HepG2 (cell line): ENCODE measurements around the gene GSTA5. TPM values are rescaled to one million over a fixed set of nuclear protein-coding genes. Genes with fewer than 3 reads are reported as not detected.

ENCODE experiments used
- ISL2 ChIP-seq: sonication (generic); formaldehyde crosslinking; IDR thresholded peaks from 2 replicates; pipeline ENCODE4 v1.5.0; 2020; ENCODE audit warnings: missing genetic modification reagents
- KLF16 ChIP-seq, 2 experiments: sonication (generic) in 1 of 2; formaldehyde crosslinking in 1 of 2; IDR thresholded peaks; 2 replicates each; pipeline versions ENCODE4 v1.6.1 to v1.8.0; 2016 to 2023; ENCODE audit warnings: missing genetic modification reagents in 2 of 2, missing compliant biosample characterization in 1 of 2
- PRDM10 ChIP-seq: sonication (generic); formaldehyde crosslinking; IDR thresholded peaks from 2 replicates; pipeline ENCODE4 v1.4.0; 2020; ENCODE audit warnings: low read depth, missing genetic modification reagents
- RCOR2 ChIP-seq: IDR thresholded peaks from 2 replicates; pipeline ENCODE4 v1.6.1; 2016; ENCODE audit warnings: missing biosample characterization, missing genetic modification reagents
- REST ChIP-seq, 2 experiments: IDR thresholded peaks; 2 replicates each; pipeline ENCODE4 v1.6.1; 2011 to 2012; ENCODE audit warnings: low read length in 2 of 2, borderline replicate concordance in 1 of 2, low read depth in 1 of 2, mild to moderate bottlenecking in 1 of 2, moderate library complexity in 1 of 2
- RFXANK ChIP-seq: IDR thresholded peaks from 2 replicates; pipeline ENCODE4 v1.6.1; 2016
- SALL2 ChIP-seq: sonication (generic); formaldehyde crosslinking; IDR thresholded peaks from 2 replicates; pipeline ENCODE4 v1.8.1; 2023; ENCODE audit warnings: mild to moderate bottlenecking, missing genetic modification reagents, inconsistent platforms
- ZBTB7A ChIP-seq: sonication (generic); formaldehyde crosslinking; IDR thresholded peaks from 2 replicates; pipeline ENCODE4 v1.8.0; 2022; ENCODE audit warnings: mild to moderate bottlenecking, missing genetic modification reagents
- ZNF10 ChIP-seq: sonication (generic); formaldehyde crosslinking; IDR thresholded peaks from 2 replicates; pipeline ENCODE4 v1.4.0; 2020; ENCODE audit warnings: mild to moderate bottlenecking, low read depth, missing genetic modification reagents, borderline replicate concordance
- ZNF143 ChIP-seq: sonication (generic); formaldehyde crosslinking; IDR thresholded peaks from 2 replicates; pipeline ENCODE4 v1.4.0; 2020; ENCODE audit warnings: missing genetic modification reagents
- ZNF230 ChIP-seq: sonication (generic); formaldehyde crosslinking; IDR thresholded peaks from 2 replicates; pipeline ENCODE4 v1.4.0; 2020; ENCODE audit warnings: mild to moderate bottlenecking, missing genetic modification reagents
- ZNF34 ChIP-seq: sonication (generic); formaldehyde crosslinking; IDR thresholded peaks from 2 replicates; pipeline ENCODE4 v1.4.0; 2020; ENCODE audit warnings: mild to moderate bottlenecking, missing genetic modification reagents, borderline replicate concordance
- ZNF343 ChIP-seq: sonication (generic); formaldehyde crosslinking; IDR thresholded peaks from 2 replicates; pipeline ENCODE4 v1.4.0; 2020; ENCODE audit warnings: mild to moderate bottlenecking, missing genetic modification reagents
- polyA plus RNA-seq, 8 experiments: library from polyadenylated mRNA; depleted of rRNA in 3 of 8; stranded (reverse) in 7 of 8; unstranded in 1 of 8; fragments of >200 nt; fragmentation: Illumina TruSeq in 4 of 8; extraction: Trizol in 4 of 8; gene quantifications; 2 replicates each; pipeline versions ENCODE4 v1.2.1 to v1.2.3, GENCODE V29; 2011 to 2016; ENCODE audit warnings: low read depth in 4 of 8, missing spikeins in 1 of 8, mixed read lengths in 1 of 8; ENCODE audit not compliant: insufficient read depth in 1 of 8
- total RNA-seq, 5 experiments: library from RNA; depleted of rRNA; stranded (reverse); fragments of >200 nt; fragmentation: Illumina TruSeq; extraction: Trizol; gene quantifications; 2 replicates each; pipeline ENCODE4 v1.2.3, GENCODE V29; 2016; ENCODE audit warnings: low read depth in 1 of 5
- TF ChIP-seq, protein P1 (sequence below): sonication (generic); formaldehyde crosslinking; IDR thresholded peaks from 2 replicates; pipeline ENCODE4 v1.5.0; 2020; ENCODE audit warnings: missing genetic modification reagents
- TF ChIP-seq, protein P2 (sequence below): sonication (generic); formaldehyde crosslinking; conservative IDR thresholded peaks from 2 replicates; pipeline ENCODE4 v1.4.0; 2020; ENCODE audit warnings: missing genetic modification reagents
- TF ChIP-seq, protein P3 (sequence below): sonication (generic); formaldehyde crosslinking; IDR thresholded peaks from 2 replicates; pipeline ENCODE4 v1.5.0; 2020; ENCODE audit warnings: missing genetic modification reagents, mild to moderate bottlenecking, borderline replicate concordance

The GSTA5 gene
- total and polyA plus RNA-seq, 2 of the 13 experiments (the other 11 are each of a cell fraction or from before 2014, with no cell fraction given), result not detected

DNA sequence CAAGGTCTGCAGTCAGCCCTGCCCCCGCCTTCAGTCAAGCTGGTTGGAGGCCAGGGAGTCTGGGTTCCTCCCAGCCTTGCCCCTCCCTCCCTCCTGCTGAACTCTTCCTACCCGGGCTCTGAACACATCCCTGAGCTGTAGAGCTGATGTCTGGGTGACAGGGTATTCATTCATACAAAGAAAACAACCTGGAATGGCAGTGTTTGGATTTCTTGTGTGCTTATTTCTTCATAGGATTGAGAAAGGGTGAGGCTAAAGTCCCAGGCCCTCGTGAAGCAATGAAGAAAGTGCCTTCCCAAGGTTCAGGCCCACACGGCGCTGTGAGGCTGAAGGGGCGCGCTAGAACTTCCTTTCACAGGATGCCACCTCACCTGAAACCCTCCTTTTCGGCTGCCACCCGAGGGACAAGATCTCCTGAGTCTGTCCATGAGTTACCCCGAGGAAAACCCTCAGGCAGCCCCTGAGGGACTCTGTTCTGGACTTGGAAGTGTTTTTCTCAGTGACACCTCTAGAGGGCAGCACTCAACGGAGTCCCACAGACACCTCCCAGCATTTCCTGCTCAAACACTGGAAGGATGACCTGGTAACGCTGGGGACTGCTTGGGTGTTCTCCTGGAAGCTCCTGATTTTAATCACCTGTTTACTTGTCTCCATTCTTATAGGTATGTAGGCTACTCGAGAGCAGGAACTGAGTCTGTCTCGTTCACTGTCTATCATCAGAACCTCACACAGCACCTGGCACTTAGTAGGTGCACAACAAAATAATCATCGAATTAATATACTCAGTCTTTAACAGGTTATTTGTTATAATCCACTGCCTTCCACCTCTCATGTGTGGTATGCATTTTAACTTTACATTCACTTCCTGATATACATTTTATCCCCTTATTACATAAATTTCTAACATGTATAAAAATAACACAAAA is 25.2 kb downstream of the GSTA5 start (continued):
- TF ChIP-seq PRDM10 (CRISPR knock-in tag) (0 out of 2 replicates have a peak, but pooled peaks have one; percentile 33), ZNF143 (CRISPR knock-in tag) (0 out of 2 replicates have a peak, but pooled peaks have one; percentile 28), RFXANK (CRISPR knock-in tag) (no peak), KLF16 (CRISPR knock-in tag; IDR thresholded peaks at IDR 0.05) (peak in 1 of 2 experiments; percentile 77; a peak in 1 of 4 replicates), ZNF10 (CRISPR knock-in tag) (no peak), ZNF34 (CRISPR knock-in tag) (0 out of 2 replicates have a peak, but pooled peaks have one; percentile 39), RCOR2 (peak; percentile 36; the same call in 1 of the 2 replicates), ISL2 (peak; percentile 70; the same call in 1 of the 2 replicates), ZNF343 (CRISPR knock-in tag) (peak; percentile 78), ZNF230 (CRISPR knock-in tag) (peak; percentile 48; the same call in 1 of the 2 replicates), REST (IDR thresholded peaks at IDR 0.05; ENCODE audit: borderline replicate concordance in 1 of 2, low read depth in 1 of 2, low read length in 2 of 2) (peak in 1 of 2 experiments; percentile 37; a peak in 1 of 4 replicates), ZBTB7A (CRISPR knock-in tag) (peak; percentile 89; the same call in 1 of the 2 replicates), SALL2 (CRISPR knock-in tag) (peak; percentile 75)
- TF ChIP-seq, protein P1, sequence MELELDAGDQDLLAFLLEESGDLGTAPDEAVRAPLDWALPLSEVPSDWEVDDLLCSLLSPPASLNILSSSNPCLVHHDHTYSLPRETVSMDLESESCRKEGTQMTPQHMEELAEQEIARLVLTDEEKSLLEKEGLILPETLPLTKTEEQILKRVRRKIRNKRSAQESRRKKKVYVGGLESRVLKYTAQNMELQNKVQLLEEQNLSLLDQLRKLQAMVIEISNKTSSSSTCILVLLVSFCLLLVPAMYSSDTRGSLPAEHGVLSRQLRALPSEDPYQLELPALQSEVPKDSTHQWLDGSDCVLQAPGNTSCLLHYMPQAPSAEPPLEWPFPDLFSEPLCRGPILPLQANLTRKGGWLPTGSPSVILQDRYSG (CRISPR knock-in tag), result 0 out of 2 replicates have a peak, but pooled peaks have one; percentile 31
- TF ChIP-seq, protein P2, sequence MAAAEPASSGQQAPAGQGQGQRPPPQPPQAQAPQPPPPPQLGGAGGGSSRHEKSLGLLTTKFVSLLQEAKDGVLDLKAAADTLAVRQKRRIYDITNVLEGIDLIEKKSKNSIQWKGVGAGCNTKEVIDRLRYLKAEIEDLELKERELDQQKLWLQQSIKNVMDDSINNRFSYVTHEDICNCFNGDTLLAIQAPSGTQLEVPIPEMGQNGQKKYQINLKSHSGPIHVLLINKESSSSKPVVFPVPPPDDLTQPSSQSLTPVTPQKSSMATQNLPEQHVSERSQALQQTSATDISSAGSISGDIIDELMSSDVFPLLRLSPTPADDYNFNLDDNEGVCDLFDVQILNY, result no peak
- TF ChIP-seq, protein P3, sequence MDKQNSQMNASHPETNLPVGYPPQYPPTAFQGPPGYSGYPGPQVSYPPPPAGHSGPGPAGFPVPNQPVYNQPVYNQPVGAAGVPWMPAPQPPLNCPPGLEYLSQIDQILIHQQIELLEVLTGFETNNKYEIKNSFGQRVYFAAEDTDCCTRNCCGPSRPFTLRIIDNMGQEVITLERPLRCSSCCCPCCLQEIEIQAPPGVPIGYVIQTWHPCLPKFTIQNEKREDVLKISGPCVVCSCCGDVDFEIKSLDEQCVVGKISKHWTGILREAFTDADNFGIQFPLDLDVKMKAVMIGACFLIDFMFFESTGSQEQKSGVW (CRISPR knock-in tag), result no peak
